Measurements from ENCODE around the gene CADPS2. TPM values are rescaled to one million over a fixed set of nuclear protein-coding genes. Genes with fewer than 3 reads are reported as not detected.

The CADPS2 gene
- total and polyA plus RNA-seq, 10 of the 15 experiments (the other 5 are each of a cell fraction or from before 2014, with no cell fraction given): 0.05 to 7.5 (median 0.25) TPM

DNA sequence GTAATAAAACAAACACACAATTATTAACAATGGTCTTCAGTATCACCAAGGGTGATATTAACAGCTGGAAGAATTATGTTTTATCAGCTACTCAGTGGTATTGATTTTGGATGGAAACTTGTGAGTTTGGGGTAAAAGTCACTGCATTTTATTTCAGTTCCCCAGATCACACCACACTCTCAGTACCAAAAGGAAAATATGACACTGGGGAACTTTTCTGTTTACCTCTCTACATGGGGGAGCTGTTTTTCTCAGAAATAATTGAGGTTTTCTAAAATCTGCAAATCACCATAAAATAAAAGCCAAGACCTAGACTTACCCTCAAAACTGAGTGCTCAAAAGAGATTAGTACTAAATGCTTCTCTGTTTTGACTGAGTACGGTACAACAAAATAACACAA lies 483.1 kb downstream of the CADPS2 start (continued):
- TF ChIP-seq, protein P1, sequence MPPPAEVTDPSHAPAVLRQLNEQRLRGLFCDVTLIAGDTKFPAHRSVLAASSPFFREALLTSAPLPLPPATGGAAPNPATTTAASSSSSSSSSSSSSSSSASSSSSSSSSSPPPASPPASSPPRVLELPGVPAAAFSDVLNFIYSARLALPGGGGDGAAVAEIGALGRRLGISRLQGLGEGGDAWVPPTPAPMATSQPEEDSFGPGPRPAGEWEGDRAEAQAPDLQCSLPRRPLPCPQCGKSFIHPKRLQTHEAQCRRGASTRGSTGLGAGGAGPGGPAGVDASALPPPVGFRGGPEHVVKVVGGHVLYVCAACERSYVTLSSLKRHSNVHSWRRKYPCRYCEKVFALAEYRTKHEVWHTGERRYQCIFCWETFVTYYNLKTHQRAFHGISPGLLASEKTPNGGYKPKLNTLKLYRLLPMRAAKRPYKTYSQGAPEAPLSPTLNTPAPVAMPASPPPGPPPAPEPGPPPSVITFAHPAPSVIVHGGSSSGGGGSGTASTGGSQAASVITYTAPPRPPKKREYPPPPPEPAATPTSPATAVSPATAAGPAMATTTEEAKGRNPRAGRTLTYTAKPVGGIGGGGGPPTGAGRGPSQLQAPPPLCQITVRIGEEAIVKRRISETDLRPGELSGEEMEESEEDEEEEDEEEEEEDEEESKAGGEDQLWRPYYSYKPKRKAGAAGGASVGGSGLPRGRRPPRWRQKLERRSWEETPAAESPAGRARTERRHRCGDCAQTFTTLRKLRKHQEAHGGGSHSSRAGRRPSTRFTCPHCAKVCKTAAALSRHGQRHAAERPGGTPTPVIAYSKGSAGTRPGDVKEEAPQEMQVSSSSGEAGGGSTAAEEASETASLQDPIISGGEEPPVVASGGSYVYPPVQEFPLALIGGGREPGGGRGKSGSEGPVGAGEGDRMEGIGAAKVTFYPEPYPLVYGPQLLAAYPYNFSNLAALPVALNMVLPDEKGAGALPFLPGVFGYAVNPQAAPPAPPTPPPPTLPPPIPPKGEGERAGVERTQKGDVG (CRISPR knock-in tag; IDR thresholded peaks at IDR 0.05): no peak
- TF ChIP-seq, protein P2, sequence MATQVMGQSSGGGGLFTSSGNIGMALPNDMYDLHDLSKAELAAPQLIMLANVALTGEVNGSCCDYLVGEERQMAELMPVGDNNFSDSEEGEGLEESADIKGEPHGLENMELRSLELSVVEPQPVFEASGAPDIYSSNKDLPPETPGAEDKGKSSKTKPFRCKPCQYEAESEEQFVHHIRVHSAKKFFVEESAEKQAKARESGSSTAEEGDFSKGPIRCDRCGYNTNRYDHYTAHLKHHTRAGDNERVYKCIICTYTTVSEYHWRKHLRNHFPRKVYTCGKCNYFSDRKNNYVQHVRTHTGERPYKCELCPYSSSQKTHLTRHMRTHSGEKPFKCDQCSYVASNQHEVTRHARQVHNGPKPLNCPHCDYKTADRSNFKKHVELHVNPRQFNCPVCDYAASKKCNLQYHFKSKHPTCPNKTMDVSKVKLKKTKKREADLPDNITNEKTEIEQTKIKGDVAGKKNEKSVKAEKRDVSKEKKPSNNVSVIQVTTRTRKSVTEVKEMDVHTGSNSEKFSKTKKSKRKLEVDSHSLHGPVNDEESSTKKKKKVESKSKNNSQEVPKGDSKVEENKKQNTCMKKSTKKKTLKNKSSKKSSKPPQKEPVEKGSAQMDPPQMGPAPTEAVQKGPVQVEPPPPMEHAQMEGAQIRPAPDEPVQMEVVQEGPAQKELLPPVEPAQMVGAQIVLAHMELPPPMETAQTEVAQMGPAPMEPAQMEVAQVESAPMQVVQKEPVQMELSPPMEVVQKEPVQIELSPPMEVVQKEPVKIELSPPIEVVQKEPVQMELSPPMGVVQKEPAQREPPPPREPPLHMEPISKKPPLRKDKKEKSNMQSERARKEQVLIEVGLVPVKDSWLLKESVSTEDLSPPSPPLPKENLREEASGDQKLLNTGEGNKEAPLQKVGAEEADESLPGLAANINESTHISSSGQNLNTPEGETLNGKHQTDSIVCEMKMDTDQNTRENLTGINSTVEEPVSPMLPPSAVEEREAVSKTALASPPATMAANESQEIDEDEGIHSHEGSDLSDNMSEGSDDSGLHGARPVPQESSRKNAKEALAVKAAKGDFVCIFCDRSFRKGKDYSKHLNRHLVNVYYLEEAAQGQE (IDR thresholded peaks at IDR 0.05; ENCODE audit: low read depth, low read length): no peak
- TF ChIP-seq STAT3 (IDR thresholded peaks at IDR 0.05; ENCODE audit: low read depth, low read length) (no peak), KDM1A (IDR thresholded peaks at IDR 0.05; ENCODE audit: borderline replicate concordance) (no peak), ATF7 (IDR thresholded peaks at IDR 0.05; ENCODE audit: low read depth) (peak; percentile 79), BMI1 (IDR thresholded peaks at IDR 0.05; ENCODE audit: borderline replicate concordance) (peak; percentile 45; the same call in 1 of the 2 replicates), MTA2 (IDR thresholded peaks at IDR 0.05; ENCODE audit: low read depth) (peak; percentile 63; the same call in 1 of the 2 replicates), BACH1 (IDR thresholded peaks at IDR 0.05; ENCODE audit: borderline replicate concordance) (peak; percentile 54; the same call in 1 of the 2 replicates), NFYA (IDR thresholded peaks at IDR 0.05; ENCODE audit: borderline replicate concordance, low read depth, low read length) (no peak), RUNX3 (IDR thresholded peaks at IDR 0.05; ENCODE audit: low read length) (no peak), JUND (IDR thresholded peaks at IDR 0.05; ENCODE audit: low read depth, low read length) (no peak), RAD51 (IDR thresholded peaks at IDR 0.05) (peak; percentile 13; the same call in 1 of the 2 replicates), IKZF2 (IDR thresholded peaks at IDR 0.05) (peak; percentile 24 to 42; a peak in 2 of 4 replicates), POLR2A (IDR thresholded peaks at IDR 0.05; ENCODE audit: low read depth, low read length) (no peak), SPI1 (IDR thresholded peaks at IDR 0.05; ENCODE audit: borderline replicate concordance, insufficient read depth, low read depth, low read length) (0 out of 2 replicates have a peak, but pooled peaks have one; percentile 11), ESRRA (IDR thresholded peaks at IDR 0.05; ENCODE audit: low read length) (no peak), DPF2 (IDR thresholded peaks at IDR 0.05) (peak; percentile 45; the same call in 1 of the 2 replicates)
- TF ChIP-seq, protein P3, sequence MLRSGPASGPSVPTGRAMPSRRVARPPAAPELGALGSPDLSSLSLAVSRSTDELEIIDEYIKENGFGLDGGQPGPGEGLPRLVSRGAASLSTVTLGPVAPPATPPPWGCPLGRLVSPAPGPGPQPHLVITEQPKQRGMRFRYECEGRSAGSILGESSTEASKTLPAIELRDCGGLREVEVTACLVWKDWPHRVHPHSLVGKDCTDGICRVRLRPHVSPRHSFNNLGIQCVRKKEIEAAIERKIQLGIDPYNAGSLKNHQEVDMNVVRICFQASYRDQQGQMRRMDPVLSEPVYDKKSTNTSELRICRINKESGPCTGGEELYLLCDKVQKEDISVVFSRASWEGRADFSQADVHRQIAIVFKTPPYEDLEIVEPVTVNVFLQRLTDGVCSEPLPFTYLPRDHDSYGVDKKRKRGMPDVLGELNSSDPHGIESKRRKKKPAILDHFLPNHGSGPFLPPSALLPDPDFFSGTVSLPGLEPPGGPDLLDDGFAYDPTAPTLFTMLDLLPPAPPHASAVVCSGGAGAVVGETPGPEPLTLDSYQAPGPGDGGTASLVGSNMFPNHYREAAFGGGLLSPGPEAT (IDR thresholded peaks at IDR 0.05; ENCODE audit: low read depth): peak; percentile 69; the same call in 1 of the 2 replicates
